ENCODE measurements around the gene PCDH17. TPM values are rescaled to one million over a fixed set of nuclear protein-coding genes. Genes with fewer than 3 reads are reported as not detected.

The PCDH17 gene
- polyA plus RNA-seq, 1 donor, result 21.1 TPM

DNA sequence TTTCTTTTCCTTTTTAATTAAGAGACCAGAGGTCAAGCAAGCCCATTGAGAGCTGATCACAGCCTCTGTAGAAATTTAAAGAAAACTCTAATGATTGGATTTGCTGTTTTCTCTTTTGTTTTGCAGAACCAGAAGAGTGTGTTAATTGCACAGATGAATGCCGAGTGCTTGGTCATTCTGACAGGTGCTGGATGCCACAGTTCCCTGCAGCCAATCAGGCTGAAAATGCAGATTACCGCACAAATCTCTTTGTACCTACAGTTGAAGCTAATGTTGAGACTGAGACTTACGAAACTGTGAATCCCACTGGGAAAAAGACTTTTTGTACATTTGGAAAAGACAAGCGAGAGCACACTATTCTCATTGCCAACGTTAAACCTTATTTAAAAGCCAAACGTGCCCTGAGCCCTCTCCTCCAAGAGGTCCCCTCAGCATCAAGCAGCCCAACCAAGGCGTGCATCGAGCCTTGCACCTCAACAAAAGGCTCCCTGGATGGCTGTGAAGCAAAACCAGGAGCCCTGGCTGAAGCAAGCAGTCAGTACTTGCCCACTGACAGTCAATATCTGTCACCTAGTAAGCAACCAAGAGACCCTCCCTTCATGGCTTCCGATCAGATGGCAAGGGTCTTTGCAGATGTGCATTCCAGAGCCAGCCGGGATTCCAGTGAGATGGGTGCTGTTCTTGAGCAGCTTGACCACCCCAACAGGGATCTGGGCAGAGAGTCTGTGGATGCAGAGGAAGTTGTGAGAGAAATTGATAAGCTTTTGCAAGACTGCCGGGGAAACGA is 93.1 kb downstream of the PCDH17 start:
- DNase-seq, result no peak

DNA sequence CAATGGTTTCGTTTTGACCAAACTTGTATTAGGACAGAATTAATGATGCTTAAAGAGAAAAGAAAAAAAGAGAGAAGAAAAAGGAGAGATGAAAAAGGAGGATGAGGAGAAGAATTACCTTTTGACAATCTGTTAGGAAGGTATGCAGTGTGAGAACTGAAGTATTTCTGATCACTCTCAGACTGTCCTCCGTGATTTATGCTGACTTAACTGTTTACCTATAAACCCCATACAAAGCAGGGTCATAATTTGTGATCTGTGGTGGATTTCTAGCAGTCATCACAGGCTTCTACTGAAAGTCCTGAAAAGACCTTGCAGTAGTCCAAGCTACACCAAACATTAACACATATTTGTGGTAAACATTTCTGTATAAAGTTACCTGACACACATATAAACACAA is 93.9 kb downstream of the PCDH17 start:
- no peak for DNase-seq

DNA sequence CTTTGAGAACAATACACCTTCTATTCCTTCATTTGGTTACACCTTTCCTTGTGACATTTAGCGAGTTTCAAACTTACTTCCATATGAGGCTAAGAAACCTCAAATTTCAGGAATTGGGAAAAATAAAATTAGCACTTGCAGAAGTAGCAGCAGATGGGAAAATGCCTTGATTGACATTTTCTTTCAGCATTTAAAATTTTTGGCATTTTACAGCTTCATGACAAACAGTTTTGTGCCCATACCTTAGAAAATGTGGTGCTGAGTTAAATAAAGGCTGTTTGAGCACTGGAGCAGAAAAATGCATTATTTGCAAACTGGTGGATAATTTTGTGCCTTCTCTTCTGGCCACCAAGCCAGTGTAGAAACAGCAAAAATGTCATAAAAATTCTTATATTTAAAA is 95.4 kb downstream of the PCDH17 start:
- DNase-seq, result no peak

GRCh38 chr13:57734306-57734705 is 102.8 kb downstream of the PCDH17 start:
- no peak for DNase-seq

- DNase-seq, result no peak
Measured at GRCh38 chr13:57739089-57739488, 107.5 kb downstream of the PCDH17 start.

DNA sequence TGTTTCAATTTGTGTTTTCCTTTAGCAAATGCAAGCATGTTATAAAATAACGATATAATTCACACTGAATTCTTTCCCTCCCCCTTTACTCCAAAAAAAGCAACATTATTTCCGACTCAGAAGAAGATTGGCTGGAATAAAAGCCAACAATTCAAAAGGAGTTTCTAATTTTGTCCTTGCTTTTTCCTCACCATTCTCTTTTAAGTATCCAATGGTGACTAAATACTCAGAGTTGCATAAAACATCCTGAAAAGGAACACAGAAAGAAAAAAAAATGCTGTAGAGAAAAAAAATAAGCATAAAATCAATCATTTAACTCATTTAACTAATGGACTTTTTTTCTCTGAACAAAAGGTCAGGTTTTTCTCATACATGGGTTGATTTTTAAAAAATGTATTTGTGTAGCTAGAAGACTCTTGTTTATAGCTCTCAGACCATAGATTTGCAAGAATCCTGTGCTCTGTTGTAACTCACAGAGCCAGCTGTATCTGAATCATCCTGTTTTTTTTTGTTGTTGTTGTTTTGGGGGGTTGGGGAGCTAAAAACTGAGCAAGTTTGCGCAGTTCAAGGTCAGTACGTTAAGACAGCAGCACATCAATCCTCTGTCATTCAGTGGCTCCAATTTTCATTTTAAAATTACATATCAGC is 108.1 kb downstream of the PCDH17 start:
- DNase-seq, result no peak

DNA sequence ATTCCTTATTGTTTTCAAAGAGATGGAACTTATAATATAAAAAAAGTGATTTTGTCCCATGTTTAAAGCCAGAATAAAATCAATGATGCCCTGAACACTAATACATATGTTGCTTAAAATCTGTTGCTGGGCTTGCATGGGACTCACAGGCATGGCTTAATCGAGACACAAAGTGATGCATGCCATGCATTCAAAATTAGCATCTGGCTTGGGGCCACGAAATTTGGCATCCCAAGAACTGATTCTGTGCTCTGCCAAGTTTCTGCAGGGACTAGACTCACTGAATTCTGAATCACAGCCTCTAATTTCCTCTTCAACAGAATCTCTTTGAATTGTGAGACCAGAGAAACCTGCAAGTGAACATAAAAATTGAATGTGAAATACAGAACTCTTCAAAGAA is 109.2 kb downstream of the PCDH17 start:
- no peak for DNase-seq

- no peak for DNase-seq
Measured at GRCh38 chr13:57748096-57748495, 116.6 kb downstream of the PCDH17 start.

GRCh38 chr13:57760951-57761350 is 129.4 kb downstream of the PCDH17 start:
- no peak for DNase-seq

DNA sequence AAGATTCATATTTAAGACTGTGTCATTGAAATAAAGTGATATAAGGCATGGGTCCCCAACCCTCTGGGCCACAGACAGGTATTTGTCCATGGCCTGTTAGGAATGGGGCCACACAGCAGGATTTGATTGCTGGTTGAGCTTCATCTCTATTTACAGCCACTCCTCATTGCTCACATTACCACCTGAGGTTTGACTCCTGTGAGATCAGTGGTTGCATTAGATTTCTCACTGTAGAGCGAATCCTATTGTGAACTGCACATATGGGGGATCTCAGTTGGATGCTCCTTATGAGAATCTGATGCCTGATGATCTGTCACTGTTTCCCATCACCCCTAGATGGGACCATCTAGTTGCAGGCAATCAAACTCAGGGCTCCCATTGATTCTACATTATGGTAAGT is 132.1 kb downstream of the PCDH17 start:
- no peak for DNase-seq

Measured in left kidney (tissue), 2 donors.